Sigmoid colon (tissue), 4 donors: ENCODE results near the gene CADM2.

Experiments used
- EP300 ChIP-seq, 4 donors: sonication (generic); formaldehyde crosslinking; IDR thresholded peaks; one replicate each; pipeline ENCODE4 v1.6.1; 2017; ENCODE audit warnings: antibody characterized with exemption in 4 of 4
- POLR2A ChIP-seq, 2 donors: fragments of 450-650 bp; IDR thresholded peaks; one replicate each; pipeline ENCODE4 v1.6.1; 2016; ENCODE audit warnings: antibody characterized with exemption in 2 of 2, mild to moderate bottlenecking in 2 of 2, moderate library complexity in 2 of 2
- POLR2AphosphoS5 ChIP-seq, 4 donors: sonication (generic); formaldehyde crosslinking; IDR thresholded peaks; one replicate each; pipeline ENCODE4 v1.6.1; 2017; ENCODE audit warnings: antibody characterized with exemption in 4 of 4
- TF ChIP-seq, protein P1 (sequence below), 4 experiments: fragments of 450-650 bp in 3 of 4; fragments of 200-600 bp in 1 of 4; IDR thresholded peaks; one replicate each; pipeline ENCODE4 v1.5.1; 2016 to 2019; ENCODE audit warnings: antibody characterized with exemption in 4 of 4, mild to moderate bottlenecking in 3 of 4, moderate library complexity in 2 of 4

GRCh38 chr3:85603378-85603777 is 644.6 kb downstream of the CADM2 start:
- TF ChIP-seq EP300 (IDR thresholded peaks at IDR 0.05) (no peak), POLR2AphosphoS5 (IDR thresholded peaks at IDR 0.05) (no peak), POLR2A (IDR thresholded peaks at IDR 0.05) (no peak)
- TF ChIP-seq, protein P1, sequence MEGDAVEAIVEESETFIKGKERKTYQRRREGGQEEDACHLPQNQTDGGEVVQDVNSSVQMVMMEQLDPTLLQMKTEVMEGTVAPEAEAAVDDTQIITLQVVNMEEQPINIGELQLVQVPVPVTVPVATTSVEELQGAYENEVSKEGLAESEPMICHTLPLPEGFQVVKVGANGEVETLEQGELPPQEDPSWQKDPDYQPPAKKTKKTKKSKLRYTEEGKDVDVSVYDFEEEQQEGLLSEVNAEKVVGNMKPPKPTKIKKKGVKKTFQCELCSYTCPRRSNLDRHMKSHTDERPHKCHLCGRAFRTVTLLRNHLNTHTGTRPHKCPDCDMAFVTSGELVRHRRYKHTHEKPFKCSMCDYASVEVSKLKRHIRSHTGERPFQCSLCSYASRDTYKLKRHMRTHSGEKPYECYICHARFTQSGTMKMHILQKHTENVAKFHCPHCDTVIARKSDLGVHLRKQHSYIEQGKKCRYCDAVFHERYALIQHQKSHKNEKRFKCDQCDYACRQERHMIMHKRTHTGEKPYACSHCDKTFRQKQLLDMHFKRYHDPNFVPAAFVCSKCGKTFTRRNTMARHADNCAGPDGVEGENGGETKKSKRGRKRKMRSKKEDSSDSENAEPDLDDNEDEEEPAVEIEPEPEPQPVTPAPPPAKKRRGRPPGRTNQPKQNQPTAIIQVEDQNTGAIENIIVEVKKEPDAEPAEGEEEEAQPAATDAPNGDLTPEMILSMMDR (IDR thresholded peaks at IDR 0.05): no peak
